CD4-positive, alpha-beta T cell treated with Interleukin-6 at 100 ng/mL for 8 hours (primary cell): ENCODE measurements around the gene NFIB.

Experiments used
- DNase-seq: peaks from one replicate; pipeline ENCODE4 v3.0.0-alpha.2; 2020; ENCODE audit warnings: mixed read lengths, low spot score

The NFIB gene

DNA sequence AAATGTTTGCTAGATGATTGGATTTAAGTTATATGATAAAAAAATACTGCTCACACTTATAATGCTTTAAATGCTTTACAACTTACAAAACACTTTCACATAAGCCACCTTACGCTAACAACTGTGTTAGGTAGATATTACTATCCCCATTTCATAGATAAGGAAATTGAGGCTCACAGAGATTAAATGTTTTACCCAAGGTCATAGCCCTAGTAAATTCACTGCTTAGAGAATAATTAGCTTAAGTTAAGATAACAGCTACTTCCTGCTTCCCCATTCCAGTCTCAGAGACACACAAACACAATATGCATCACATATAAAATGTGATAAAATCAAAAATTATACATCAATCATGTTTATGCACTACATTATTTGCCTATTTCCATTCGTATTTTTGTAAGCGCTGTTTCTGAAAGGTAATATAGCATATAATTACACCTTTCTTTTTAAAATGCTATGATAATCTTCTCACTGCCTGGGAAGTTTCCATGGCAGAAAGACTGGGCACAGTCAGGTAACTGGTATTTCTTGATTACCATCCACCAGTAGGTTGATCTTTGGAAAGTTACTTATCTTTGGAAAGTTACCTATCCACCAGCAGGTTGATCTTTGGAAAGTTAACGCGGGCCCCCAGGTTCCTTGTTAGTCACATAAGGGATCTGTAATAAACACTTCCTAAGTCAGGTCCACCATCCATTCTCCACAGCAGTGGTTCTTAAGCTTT lies 101.1 kb downstream of the NFIB start:
- DNase-seq: no peak

DNA sequence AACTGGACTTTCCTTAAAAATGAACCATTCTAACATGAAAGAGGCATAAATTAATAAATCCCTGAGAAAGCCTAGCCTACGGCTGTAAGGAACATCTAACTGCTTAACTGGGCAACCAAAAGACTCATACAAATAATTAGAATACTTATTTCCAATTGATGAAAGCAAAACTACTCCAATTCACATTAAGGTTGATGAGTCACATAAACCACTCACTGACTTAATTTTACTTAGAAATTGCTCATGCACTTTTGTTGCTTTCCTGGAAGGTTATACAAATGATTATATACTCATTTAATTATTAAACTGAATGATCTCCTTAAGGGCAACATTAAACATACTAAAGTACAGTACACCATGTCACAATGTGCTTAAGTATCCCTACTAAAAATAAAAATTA lies 101.9 kb downstream of the NFIB start:
- no peak for DNase-seq

DNA sequence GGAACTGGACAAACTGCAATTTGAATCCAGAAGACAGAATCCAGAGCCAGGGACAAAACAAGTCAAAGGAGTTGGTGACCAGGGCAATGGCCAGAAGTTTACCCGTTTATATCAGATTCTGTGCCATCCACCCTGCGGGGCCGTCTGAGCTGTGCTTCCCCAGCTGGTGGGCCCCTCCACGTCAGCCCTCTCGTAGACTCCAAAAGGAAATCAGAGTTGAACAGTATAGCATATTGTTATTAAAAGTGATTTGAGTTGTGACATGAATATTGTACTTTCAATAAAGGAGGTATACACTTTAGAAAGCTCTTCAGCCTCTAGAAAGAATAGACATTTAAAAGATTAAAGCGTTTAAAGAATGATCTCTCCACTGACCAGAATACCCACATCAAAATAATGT lies 102.4 kb downstream of the NFIB start:
- DNase-seq: no peak

- no peak for DNase-seq
Measured at GRCh38 chr9:14210428-14210827, 103.5 kb downstream of the NFIB start.

DNA sequence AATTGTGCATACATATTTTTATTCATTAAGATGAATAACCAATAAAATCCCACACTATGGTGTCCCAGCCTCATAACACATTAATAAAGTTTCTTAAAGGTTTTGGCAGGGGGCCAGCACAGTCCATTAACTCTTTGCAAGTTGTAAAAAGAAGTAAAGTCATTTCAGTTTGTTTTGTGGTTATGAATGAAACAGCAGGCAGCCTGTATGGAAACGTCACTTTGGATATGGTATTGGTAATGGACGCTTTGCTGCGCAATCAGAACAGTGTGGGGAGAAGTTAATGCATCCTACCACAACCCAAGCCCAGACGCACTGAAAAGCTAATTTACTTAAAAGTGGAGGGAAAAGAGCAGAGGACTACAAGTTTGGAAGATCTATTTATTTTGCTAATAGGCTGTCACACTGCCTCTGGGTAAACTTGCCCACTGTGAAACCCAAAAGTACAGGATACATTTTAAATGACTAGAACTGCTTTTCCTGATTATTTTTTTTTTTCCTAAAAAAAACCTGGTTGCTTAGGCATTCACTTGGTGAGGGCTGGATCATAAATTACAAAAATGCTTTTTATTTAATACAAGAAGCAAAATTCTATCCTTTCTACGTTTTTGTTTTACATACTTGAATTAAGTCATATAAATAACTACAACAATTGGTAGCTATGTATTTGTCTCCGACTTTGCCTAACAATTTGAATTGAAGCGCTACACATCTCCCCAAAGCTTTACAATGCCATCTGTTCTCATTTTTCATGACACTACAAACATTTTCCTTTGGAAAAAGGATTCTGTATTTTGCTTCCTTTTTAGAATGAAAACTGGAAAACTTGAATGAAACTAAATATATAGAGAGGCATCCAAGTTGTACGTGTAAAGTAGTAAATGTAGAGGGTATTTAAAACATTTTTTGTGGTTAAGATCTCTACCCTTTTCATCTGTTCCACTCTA lies 104.3 kb downstream of the NFIB start:
- DNase-seq: no peak

DNA sequence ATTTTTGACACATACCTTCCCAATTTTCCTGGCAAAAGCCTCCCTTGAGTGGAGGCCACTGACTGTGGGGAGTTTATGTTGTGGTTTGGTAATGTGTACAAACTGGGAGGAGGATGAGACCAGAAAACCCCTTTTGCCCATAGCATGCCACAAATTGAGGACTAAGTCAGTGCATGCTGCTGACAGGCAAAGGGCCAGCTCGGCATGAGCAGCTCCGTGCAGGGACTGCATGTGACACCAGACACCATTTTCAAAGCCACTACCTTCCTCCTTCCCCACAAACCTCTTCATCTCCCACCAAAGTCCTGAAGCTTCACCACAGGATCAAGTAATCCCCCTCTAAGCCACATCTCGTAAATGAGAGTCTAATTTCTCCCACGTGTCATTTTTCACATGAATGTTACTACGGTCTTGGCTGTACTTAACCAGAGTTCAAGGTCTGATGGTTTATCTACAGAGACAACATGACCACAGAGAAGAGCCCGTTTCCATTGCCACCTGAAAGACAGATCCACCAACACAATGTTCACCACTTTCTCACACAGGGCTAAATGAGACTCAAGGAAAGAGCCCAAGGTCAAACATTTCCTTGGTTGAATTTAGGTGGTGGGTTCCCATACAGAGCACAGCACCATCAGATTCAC lies 106.5 kb downstream of the NFIB start:
- no peak for DNase-seq

DNA sequence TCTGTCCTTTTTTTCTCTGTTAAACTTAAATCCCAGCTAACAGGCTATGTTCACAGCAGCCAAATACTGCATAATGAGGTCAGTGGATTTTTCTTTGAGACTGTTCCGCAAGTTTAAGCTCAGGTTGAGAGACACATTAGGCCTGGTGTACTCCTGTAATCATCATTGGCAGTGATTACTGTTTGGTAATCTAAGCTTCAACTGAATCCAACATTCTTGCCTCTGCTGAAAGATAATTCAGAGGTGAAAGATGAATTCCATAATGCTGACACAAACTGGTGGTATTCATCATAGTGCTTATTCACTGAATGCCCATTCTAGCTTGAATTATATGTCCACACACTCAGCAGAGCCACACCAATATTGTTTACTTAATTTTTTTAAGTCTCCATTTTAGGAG lies 108.5 kb downstream of the NFIB start:
- no peak for DNase-seq

DNA sequence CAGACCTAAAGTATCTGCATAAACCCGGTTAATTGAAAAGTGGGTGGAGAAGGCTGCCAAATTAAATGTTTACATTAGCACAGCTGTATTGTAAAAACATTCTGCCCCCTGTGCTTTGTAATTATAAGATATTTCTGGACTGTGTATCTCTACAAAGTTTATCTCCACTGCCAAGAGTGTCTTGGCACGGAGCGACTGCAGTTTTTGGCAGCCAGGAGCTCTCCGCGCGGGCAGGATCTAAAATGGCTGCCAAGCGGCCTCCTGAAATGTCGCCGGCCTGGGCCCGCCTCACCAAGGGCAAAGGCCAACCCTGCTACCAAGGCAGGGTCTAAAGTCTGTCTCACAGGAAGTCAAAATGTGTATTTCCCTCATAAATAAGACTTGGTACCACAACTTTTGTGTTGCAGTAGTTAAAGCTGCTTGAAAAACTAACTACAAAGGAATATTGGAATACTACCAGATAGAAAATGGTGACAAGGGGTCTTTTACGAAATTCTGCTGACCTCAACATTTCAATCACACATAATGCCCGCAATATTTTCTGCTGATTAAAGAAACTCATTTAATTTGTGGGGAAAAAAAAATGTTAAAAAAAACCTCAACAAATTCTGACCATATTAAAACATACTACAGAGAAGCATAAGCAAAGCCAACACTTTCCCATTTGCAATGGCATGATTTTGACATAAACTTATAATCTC lies 110.4 kb downstream of the NFIB start:
- DNase-seq: no peak

DNA sequence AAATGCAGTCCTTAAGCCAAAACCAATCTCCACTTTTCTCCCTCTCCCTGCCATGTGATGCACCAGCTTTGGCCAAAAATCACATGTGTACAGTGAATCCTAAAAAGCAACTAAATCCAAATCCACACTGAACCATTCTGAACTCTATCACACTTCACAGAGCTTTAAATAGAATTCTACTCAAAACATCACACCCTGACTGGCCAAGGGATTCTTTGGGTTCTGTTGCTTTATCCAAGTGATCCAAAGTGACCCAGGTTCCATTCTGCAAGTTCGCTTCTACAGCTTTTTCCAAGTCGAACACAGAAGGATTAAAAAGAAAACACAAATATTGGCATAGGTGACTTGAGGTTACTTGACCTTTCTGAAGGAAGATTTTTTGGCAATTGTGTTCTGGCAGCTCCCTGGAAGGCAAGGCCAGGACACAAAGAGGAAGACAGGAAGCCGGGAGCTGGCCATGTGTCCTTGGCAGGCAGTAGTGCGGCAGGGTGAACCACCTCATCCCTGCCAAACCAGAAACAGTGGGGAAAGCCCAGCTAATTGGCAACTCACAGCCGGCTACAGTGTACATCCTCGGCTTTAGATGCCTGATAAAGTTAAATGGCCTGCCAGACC lies 115.0 kb downstream of the NFIB start:
- DNase-seq: no peak

DNA sequence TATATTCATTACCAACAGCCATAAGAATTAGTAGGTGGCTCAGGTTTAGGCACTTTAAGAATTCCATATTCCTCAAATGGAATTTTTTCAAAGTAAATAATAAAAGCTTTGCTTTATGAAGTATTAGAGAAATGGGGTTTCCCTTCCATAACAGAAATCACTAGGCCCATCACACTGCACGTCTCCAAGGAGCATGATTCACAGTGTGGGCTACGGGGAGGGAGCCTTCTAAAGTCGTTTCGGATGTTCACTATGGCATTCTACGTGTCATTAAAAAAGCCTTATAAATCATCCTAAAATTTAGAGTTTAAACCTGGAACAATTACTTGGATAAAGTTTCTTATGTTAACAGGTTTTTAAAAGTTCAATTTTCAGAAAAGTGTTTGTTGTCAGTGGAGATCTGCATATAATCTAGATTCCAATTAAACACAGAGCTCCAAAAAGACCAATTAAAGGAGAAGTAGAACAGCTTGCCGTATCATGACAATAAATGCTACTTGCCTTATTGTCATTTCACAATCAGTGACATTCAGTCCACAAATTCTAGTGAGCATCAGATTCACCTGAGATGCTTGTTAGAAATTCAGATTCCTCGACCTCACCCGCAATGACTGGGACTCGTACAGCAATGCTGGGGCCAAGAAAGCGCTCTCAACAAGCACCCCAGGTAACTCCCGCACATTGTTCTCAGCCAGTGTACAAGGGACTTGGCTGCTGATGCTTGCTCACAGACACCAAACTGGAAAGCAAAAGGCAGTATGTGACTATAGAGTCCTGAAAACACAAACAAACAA lies 115.7 kb downstream of the NFIB start:
- no peak for DNase-seq

- DNase-seq: no peak
Measured at GRCh38 chr9:14197325-14197858, 116.5 kb downstream of the NFIB start.

DNA sequence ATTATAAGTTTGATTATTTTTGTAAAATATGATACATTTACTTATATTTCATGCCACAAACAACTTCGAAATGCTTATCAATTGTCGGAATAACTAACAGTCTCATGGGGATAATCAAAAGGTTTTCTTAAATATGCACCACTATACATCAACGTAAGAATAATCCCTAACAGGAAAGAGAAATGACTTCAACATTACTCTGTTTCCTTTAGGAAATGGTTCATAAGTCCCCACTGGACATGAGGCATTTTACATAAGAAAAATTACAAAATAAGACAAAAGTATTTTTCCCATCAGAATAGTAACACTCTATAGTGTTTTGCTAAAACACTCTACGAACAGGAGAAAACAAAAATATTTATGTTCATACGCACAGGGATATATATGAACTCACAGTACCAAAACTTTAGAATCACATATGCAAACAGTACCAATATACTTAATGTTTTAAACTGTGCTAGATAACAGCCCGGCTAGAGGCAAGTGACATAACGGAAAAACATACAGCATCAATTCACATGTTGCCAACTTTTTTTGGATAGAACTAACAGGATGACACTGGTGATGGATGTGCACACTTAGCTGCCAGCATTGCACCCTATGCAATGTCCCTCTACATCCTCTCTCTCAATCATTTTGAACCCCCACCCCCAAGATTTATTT lies 120.5 kb downstream of the NFIB start:
- DNase-seq: no peak

- DNase-seq: no peak
Measured at GRCh38 chr9:14192556-14192955, 121.4 kb downstream of the NFIB start.

DNA sequence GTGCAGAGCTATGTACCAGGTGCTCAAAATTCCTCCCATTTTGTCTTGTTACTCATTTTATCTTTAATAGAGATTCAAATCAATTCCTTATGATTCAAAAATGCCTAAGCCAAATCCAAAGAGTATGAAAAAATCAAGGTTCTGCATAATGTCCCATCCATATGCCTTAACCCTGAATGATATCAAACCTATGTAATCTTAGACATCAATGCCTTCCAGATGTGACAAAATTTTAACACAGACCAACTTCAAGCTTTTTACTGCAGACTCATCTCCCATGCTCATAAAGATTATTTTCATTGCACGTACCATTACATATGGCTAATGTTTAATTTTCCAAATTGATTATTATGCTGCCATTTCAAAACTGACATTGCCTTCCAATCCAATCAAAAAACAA lies 122.4 kb downstream of the NFIB start:
- no peak for DNase-seq

DNA sequence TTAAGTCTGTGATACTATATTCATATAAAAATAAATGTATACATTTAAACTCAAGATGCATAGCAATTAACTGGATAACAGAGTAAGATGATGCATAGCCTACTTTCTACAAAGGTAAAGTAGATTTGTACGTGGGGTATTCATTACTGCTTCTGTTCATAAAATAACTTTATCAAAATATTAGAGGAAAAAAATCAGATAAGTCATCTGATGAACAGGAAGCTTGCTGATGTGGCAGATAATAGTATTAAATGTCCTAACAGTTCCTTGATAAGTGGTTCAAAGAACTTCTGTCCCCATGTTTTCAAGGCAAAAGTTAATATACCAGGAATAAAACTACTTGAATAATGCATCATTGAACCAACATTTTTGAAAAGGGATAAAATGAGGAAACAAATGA lies 123.7 kb downstream of the NFIB start:
- DNase-seq: no peak

DNA sequence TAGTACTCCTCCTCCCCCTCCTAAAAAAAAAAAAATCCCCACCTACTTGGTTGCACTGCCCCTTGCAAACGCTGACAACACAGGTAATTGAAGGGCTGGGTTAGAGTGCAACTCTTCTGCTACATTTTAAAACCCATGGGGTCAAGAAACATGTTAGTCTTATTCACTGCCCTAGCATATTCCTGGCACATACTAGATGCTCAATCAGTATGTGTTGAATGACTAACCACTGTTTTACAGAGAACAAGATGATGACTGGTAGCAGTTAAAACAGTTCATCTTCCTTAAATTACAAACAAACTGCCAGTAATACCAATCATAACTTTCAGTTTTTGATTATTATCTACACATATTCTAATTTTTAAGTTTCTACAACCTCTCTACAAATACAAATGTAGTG lies 124.4 kb downstream of the NFIB start:
- no peak for DNase-seq

DNA sequence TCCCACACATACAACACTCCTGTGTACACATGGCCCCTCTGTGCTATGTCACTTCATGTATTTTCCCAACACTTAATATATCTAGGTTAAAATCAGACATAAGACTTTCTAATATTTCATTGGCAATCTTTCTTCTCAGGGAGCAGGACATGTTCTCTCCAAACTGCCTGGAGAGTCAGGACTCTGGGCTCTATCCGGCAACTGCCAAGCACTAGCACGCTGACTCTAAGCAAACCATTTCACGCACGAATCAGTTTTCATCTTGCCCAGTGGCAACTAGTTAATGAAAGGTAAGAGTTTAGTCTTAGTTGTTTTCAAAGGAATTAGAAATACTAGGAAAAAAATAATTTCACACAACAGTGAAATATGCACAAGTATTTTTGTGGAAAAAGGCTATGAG lies 124.8 kb downstream of the NFIB start:
- DNase-seq: no peak

- no peak for DNase-seq
Measured at GRCh38 chr9:14188538-14188937, 125.4 kb downstream of the NFIB start.

DNA sequence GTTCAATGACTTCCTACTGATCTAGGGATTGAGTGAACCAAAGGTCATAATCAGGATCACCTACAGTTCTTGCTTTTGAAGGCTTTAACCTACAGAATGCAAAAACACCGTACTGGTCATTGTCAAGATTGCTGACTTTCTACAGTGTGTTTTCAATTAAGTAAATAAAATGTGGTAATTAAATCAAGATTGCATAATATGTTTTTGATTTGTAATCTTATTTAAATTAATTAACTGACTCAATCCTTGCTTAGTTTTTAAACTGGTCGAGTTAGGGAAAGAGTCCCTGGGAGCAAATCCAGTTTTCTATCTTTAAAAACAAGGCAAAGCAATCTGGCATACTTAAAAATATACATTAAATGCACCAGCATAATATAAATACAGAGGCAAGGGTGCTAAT lies 125.9 kb downstream of the NFIB start:
- DNase-seq: no peak

DNA sequence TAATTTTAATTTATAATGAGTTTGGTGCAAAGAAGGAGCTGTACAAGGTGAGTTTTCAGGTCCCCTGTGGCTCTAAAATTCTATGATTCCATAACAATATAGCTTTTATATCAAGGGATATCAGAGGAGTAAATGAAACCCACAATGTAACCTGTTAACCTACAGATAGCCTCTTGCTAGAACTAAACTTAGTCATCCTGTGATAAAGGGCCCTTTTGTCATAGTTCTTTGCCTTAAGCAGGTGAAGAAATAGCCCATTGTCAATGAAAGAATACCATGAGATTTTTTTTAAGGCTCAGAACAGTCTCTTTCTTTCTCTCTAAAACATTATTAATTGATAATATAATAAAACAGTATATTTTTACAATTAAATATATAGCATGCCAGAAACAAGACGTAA lies 127.8 kb downstream of the NFIB start:
- DNase-seq: no peak
